OCI-LY1 (cell line): ENCODE data around the gene ERGIC1.

ENCODE experiments used
- CTCF ChIP-seq: fragments of 200-600 bp; sonication (generic), shearing (Covaris generic); IDR thresholded peaks from 2 replicates; pipeline ENCODE4 v1.5.1; 2017; ENCODE audit warnings: mild to moderate bottlenecking, antibody characterized with exemption, low read length, moderate library complexity, mixed read lengths
- EZH2 ChIP-seq: fragments of 200-600 bp; sonication (generic), shearing (Covaris generic); IDR thresholded peaks from 2 replicates; pipeline ENCODE4 v1.8.0; 2017; ENCODE audit warnings: borderline replicate concordance, mixed run types, mild to moderate bottlenecking, antibody characterized with exemption, low read length, moderate library complexity, mixed read lengths

GRCh38 chr5:172890659-172891058, 56.6 kb downstream of the ERGIC1 start:
- no peak for TF ChIP-seq CTCF
- TF ChIP-seq EZH2: no peak
